COLO668 (cell line): ENCODE measurements around the gene NIPAL3.

Experiments
- DNase-seq: peaks from one replicate; lab custom pipeline; 2025; ENCODE audit not compliant: unreplicated experiment; lab: John Stamatoyannopoulos, UW

NIPAL3 gene

DNA sequence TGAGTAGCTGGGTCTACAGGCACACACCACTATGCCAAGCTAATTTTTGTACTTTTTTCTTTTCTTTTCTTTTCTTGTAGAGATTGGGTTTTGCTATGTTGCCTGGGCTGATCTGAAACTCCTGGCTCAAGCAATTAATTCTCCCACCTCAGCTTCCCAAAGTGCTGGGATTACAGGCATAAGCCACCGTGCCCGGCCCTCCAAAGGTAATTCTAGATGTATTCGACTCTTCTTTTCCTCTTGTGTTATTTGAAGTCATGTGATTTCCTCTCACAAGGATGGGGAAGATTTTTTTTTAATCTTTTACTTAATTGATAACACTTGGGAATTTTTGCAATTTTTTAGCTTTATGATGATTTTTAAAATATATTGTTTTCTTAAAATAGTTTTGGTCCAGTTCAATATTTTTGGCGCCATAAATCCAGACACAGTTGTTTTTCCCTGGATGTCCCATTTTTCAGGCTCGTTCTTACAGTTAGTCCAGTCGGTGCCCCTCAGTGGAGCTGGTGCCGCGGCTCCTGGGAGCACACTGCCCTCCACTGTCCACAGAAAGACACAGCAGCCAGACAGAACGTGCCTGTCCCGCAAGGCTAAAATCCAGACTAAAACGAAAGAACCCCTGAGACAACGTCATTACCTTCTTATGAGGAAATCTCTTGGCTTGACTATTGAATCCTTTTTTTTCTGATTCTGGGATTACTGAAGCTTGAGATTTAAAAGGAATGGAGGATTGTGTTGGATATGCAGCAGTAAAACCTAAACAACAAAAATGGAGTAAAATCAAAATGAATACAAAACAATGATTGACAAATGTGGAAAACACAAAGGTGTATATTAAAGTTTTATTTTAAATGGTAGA lies 24.4 kb upstream of the NIPAL3 start:
- peak; percentile 60 for DNase-seq

GRCh38 chr1:24391882-24392603 lies 23.6 kb upstream of the NIPAL3 start:
- peak; percentile 66 for DNase-seq

- DNase-seq: no peak
Observed at GRCh38 chr1:24392604-24392946, 23.0 kb upstream of the NIPAL3 start.

DNA sequence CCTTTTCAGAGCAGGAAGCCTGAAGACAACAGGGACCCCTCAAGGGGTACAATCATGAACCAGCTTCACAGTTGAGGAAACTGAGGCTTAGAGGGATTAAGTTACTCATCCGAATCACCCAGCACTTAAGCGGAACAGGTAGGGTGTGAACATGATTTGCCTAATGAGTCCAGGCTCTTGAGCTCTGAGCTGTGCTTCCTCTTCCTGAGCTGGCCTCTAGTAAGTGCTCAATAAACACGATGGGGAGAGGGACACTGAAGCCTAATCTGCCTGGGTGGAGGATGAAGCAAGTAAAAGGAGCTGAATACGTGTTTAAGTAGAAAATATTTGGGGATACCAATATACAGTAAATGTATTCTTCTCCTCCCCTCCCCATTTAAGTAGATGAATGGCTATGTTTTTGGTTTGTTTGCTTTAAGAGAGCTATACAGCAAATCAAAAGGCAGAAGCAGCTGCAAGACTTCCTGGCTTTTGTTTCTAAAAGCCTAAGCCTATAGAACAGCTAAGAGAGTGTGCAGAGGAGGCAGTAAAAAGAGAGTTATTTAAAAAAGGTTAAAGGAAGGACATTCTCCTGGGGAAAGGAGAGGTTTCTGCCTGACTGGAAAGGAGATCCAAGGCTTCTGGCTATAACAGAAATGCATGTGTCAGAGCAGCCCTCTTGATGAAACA lies 22.5 kb upstream of the NIPAL3 start:
- no peak for DNase-seq

DNA sequence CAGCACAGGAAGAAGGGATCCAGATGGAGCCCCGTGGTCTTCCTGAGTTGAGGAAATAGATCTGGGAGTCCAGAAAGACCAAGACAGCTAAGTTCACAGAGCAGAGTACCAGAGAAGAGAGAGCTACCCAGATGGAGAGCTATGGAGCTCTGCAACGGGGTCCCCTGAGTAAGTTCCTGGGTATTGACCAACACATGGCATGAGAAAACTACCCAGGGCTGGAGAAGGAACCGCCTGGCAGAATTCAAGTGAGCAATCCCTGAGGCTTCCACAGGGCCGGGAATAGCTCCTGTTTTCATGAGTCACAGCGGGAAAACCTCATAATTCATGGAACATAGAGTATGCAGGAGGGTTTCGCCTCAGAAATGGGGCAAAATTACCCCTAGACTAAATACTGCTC lies 21.7 kb upstream of the NIPAL3 start:
- DNase-seq: no peak

DNA sequence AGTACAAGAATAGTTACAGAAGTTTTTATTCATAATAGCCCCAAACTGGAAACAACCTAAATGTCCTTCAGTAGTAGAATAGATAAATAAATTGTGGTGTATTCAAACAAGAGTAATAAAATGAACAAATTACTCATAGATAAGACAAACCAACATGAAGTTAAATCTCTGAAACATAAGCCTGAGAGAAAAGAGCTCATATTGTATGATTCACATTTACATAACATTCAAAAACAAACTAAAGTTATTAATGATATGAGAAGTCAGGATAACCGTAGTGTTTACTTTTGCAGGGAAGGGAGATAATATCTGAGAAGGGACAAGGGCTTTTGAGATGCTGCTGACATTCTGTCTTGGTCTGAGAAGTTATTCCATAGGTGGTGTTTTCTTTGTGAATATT lies 15.5 kb upstream of the NIPAL3 start:
- no peak for DNase-seq

GRCh38 chr1:24403806-24404205 lies 11.8 kb upstream of the NIPAL3 start:
- DNase-seq: no peak

GRCh38 chr1:24406788-24407187 lies 8.8 kb upstream of the NIPAL3 start:
- no peak for DNase-seq

GRCh38 chr1:24409535-24409934 lies 6.1 kb upstream of the NIPAL3 start:
- DNase-seq: no peak

GRCh38 chr1:24410750-24411149 lies 4.9 kb upstream of the NIPAL3 start:
- DNase-seq: no peak

DNA sequence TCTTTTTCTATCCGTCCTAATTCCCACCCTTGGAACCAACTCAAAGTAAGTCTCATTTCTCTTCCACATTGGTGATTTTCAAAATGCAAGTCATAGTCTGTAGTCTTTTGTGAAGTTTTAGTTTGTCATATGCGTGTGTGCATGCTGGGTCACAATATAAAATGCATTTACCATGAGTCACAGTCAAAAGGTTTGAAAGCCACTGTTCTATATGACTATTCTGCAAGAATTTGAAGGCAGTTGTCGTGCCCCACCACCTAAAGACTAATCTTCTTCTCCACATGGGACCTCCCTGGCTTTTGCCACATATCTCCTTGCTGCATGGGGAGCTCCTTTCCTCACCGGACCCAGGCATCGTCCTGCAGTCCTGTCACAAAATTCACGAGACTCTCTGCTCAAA lies 3.6 kb upstream of the NIPAL3 start:
- no peak for DNase-seq

GRCh38 chr1:24412408-24412807 lies 3.2 kb upstream of the NIPAL3 start:
- no peak for DNase-seq

DNA sequence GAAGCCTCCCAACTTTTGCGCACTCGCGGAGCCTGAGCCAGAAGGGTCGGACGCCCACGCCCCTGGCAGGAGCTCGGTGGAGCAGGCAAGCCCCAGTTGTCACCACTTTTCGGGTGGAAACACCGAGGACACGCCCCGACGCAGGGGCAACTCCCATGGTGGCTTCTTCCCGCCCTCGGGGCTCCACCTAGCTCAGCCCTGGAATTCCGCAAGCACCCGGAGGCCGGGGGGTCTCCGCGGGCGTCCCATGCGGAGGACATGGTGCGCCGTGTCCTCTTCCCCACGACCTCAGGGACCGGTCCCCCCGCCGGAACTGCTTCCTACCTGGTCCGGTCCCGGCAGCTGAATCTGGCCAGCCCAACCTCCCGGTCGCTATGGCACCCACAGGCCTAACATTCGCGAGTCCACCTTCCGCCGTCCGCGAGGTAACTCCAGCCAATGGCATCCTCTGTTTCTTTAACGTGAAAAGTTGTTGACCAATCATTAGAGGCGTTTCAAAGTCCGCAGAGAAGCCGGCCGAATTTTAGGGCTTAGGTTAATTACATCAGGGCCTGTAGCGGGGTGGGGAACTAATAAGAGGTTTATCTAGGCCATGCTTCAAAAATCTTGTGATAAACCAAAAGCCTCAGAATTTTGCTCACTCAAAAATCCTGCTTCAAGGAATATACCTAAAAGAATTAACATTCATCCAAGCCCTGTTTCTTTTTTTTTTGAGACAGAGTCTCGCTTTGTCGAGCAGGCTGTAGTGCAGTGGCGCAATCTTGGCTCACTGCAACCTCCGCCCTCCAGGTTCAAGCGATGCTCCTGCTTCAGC lies 2.0 kb upstream of the NIPAL3 start, which contains the start of gene STPG1:
Gene STPG1, minus strand, starts transcription at position 433 of the 814 bp plus-strand sequence. CDS start 12,394 bp downstream, outside the sequence.
- DNase-seq: peak; percentile 97

DNA sequence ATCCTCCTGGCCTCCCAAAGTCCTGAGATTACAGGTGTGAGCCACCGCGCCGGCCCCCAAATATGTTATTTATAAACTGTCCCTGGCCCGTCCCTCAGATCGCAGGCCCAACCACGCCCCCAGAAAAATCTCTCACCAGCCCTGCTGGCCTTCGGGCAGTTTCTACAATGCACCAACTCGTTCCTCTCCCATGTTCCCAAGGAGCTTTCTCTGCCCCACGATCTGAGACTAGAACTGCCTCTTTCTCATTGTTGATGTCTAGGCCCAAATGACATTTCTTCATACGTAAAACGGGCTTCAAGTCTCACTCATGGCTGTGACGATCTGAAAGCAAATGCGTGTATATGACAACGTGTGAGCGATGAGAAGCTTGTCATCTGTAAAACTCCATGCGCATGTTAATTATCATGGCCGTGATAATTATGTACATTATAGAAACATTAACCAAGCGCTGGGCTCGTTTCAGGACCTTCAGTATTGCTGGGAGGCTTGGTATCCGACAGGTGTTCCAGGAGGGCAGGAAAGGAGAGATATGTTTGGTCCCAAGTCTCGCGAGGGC lies 748 bp upstream of the NIPAL3 start:
- peak; percentile 59 for DNase-seq

DNA sequence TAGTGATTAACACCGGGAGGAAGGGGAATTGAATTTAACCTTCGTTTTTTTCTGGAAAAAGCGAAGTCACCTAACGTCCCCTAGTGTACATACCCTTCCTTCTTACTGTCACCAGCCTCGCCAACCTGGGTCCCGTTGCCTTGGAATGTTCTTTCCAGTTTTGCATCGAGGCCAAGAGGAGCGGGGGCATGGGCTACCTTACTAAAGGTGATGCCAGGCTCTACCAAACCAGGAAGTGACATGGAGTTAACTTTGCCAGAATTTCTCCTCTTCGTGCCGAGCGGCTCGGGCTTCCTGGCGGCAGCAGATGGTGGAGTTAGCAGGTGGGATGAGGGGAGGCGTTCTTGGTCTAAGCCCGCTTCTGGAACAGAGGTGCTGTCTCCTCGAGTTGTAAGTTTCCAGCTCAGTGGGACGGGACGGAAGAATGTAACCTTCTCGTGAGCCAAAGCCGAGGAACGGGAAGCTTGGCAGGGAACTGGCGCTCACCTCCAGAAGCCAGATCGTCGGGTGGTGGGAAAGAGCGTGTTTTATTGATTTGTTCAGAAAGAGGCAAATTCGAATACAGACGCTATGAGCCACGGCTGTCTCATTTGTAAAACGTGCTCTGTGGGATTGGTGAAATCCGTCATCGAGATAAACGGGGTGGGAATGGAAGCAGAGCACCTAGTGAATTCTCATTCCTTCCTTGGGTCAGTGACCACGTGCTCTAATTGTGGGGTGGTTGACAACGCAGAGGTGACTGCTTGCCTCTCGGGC lies 486 bp downstream of the NIPAL3 start:
- DNase-seq: peak; percentile 58

DNA sequence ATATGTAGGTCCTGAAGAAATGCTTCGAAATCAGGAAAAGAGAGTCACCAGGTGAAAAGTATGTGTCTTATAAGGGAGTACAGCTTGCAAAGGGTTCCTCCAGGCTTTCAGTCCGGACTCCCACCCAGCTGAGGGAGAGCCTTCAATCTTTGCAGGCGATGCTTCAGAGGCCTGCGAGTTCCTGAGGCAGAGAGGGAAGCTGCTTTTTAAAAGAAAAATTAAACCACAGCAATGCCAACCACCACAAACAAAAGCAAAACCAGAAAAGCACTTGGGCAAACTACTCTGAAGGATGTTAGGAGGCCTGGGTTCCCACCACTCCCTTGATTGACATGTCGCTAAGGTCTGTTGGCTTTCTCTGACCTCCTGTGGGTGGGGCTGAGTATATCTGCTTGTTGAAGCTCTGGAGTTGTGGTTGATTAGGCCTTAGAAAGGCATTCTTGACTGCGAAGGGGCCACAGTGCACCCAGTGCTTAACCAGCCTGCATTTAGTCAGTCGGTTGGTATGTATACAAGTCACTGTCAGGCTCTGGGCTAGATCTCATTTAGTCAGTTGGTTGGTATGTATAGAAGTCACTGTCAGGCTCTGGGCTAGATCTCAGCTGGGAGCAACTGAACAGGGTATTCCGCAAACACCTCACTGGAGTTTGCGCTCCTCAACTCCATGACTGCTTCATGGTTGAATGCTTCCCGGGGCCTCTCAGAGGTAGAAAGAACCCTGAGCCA lies 1.2 kb downstream of the NIPAL3 start:
- peak; percentile 59 for DNase-seq

- DNase-seq: no peak
Observed at GRCh38 chr1:24417681-24418080, 2.1 kb downstream of the NIPAL3 start.

- peak; percentile 29 for DNase-seq
Observed at GRCh38 chr1:24418898-24419628, 3.5 kb downstream of the NIPAL3 start.

DNA sequence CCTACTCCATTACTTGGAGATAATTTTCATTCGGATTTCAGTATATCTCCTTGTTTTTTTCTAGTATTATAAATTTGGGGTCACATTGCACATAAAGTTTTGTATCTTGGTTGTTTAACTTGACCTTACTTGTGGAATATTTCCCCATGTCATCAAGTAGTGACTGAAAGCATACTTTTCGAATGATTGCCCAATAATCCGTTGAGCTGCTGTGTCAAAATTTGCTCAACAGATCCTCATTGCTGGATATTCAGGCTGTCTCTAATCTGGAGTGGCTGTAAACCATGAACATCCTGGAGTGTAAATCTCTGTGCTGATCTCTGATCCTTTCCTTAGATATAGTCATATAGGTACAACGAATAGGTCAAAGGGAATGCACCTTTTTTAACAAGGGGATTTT lies 4.9 kb downstream of the NIPAL3 start:
- no peak for DNase-seq
